Measurements from ENCODE around the gene CD109.

The CD109 gene

DNA sequence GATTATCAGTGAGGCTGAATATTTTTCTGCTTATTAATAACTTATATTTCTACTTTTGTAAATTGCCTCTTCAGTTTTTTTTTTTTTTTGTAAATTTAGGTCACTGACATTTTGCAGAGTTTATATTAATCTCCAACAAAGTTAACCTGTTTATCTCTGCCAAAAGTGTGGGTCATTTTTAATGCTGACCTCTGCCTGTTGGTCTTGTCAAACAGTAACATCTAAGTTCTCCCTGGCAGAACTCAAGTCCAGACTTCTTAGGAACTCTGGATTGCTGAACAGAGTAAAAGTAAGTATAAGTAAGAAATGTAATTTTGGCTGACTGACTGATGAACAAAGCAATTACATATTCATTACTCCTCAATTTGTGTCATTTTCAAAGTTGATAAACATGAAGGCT, 83.9 kb downstream of the CD109 start:
- TF ChIP-seq POLR2AphosphoS5 (IDR thresholded peaks at IDR 0.05; ENCODE audit: borderline replicate concordance, low read depth, low read length), result no peak
- no peak for TF ChIP-seq FOXP2 (optimal IDR thresholded peaks at IDR 0.05; ENCODE audit: control extremely low read depth, extremely low read length, insufficient read depth)
- no peak for TF ChIP-seq EZH2 (IDR thresholded peaks at IDR 0.05)
- Histone ChIP-seq H3K9me3 (ENCODE audit: low read depth, low read length) (no peaks in the 10 kb centered on the region), H3K27ac (no peak overlapping the region), H3K36me3 (ENCODE audit: insufficient read depth, low read length) (no peaks in the 10 kb centered on the region), H3K4me3 (no peak overlapping the region), H3K9ac (ENCODE audit: insufficient read length) (no peak overlapping the region)
- DNase-seq (ENCODE audit: low read depth, low spot score), result no peak

- no peak for DNase-seq (ENCODE audit: low read depth, low spot score)
- no peak overlapping the region for H3K4me3 ChIP-seq
- no peaks in the 10 kb centered on the region for H3K9me3 ChIP-seq (ENCODE audit: low read depth, low read length)
- no peak overlapping the region for H3K9ac ChIP-seq (ENCODE audit: insufficient read length)
- no peaks in the 10 kb centered on the region for H3K36me3 ChIP-seq (ENCODE audit: insufficient read depth, low read length)
- H3K27ac ChIP-seq, result no peak overlapping the region
- TF ChIP-seq EZH2 (IDR thresholded peaks at IDR 0.05) (no peak), FOXP2 (optimal IDR thresholded peaks at IDR 0.05; ENCODE audit: control extremely low read depth, extremely low read length, insufficient read depth) (no peak), POLR2AphosphoS5 (IDR thresholded peaks at IDR 0.05; ENCODE audit: borderline replicate concordance, low read depth, low read length) (no peak)
These were observed 86.9 kb downstream of the CD109 start for GRCh38 chr6:73782911-73783310.

DNA sequence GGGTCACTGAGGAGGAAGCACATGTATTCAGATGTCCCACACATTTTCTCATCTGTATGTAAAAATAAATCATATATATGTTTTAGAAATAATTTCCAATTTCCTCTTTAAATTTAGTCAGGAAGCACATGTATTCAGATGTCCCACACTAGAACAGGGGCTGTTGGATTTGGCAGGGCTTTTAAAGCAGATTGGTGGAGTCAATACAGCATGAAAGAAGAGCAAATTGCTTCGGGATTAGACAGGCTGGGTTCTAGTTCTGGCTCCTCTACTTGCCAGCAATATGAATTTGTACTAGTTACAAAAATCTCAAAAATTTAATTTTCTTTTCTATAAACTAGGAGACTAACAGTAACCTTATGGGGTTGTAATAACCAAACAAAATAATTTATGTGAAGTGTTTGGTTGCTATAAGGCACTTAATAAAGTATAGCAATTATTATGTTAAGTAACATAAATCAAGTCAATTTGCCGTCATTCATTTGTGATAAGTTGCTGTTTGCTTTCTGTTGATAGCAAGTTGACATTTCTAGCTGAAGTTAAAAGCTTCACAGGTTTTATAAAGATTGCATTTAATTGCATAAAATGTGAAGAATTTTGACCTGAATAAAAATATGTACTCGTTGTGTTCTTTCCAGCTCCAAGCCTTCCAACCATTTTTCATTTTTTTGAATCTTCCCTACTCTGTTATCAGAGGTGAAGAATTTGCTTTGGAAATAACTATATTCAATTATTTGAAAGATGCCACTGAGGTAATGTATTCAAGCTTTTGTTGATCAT, 88.9 kb downstream of the CD109 start:
- Histone ChIP-seq H3K36me3 (ENCODE audit: insufficient read depth, low read length) (no peaks in the 10 kb centered on the region), H3K9me3 (ENCODE audit: low read depth, low read length) (no peaks in the 10 kb centered on the region), H3K27ac (no peak overlapping the region), H3K9ac (ENCODE audit: insufficient read length) (no peak overlapping the region), H3K4me3 (no peak overlapping the region)
- no peak for DNase-seq (ENCODE audit: low read depth, low spot score)
- TF ChIP-seq EZH2 (IDR thresholded peaks at IDR 0.05) (no peak), FOXP2 (optimal IDR thresholded peaks at IDR 0.05; ENCODE audit: control extremely low read depth, extremely low read length, insufficient read depth) (no peak), POLR2AphosphoS5 (IDR thresholded peaks at IDR 0.05; ENCODE audit: borderline replicate concordance, low read depth, low read length) (no peak)

DNA sequence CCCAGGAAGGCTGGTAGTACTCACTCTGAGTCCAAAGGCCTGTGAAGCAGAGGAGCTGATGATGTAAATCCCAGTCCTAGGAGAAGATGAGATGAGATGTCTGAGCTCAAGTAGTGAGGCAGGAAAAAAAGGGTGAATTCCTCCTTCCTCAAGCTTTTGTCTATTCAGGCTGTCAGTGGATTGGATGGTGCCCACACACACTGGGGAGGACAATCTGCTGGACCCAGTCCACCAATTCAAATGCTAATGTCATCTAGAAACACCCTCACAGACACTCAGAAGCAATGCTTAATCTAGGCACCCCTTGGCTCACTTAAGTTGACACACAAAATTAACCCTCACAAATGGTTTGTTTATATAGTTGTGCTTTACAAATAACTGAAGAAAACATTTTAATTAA, 94.6 kb downstream of the CD109 start:
- no peaks in the 10 kb centered on the region for H3K9me3 ChIP-seq (ENCODE audit: low read depth, low read length)
- no peak overlapping the region for H3K4me3 ChIP-seq
- no peak overlapping the region for H3K9ac ChIP-seq (ENCODE audit: insufficient read length)
- no peak for DNase-seq (ENCODE audit: low read depth, low spot score)
- no peak for TF ChIP-seq EZH2 (IDR thresholded peaks at IDR 0.05)
- TF ChIP-seq POLR2AphosphoS5 (IDR thresholded peaks at IDR 0.05; ENCODE audit: borderline replicate concordance, low read depth, low read length), result no peak
- TF ChIP-seq FOXP2 (optimal IDR thresholded peaks at IDR 0.05; ENCODE audit: control extremely low read depth, extremely low read length, insufficient read depth), result no peak
- H3K36me3 ChIP-seq (ENCODE audit: insufficient read depth, low read length), result no peaks in the 10 kb centered on the region
- no peak overlapping the region for H3K27ac ChIP-seq

DNA sequence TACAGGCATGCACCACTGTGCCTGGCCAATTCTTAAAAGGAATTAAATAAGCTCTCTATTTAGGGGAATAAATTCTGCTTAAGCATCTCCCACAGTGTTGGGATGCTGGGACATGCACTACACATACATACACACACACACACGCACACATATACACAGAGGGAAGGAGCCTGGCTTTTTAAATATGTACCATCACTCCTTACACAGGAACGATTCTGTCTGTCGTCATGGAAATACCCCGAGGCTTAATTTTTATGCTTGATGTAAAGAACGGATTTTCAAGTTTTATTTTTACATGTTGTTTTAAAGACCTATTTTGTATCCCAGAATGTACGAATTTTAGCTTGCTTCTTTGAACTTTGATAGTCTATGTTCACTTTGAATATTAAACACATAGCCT, 95.3 kb downstream of the CD109 start:
- Histone ChIP-seq H3K9ac (ENCODE audit: insufficient read length) (no peak overlapping the region), H3K36me3 (ENCODE audit: insufficient read depth, low read length) (no peaks in the 10 kb centered on the region)
- no peak for TF ChIP-seq EZH2 (IDR thresholded peaks at IDR 0.05)
- TF ChIP-seq POLR2AphosphoS5 (IDR thresholded peaks at IDR 0.05; ENCODE audit: borderline replicate concordance, low read depth, low read length), result no peak
- TF ChIP-seq FOXP2 (optimal IDR thresholded peaks at IDR 0.05; ENCODE audit: control extremely low read depth, extremely low read length, insufficient read depth), result no peak

DNA sequence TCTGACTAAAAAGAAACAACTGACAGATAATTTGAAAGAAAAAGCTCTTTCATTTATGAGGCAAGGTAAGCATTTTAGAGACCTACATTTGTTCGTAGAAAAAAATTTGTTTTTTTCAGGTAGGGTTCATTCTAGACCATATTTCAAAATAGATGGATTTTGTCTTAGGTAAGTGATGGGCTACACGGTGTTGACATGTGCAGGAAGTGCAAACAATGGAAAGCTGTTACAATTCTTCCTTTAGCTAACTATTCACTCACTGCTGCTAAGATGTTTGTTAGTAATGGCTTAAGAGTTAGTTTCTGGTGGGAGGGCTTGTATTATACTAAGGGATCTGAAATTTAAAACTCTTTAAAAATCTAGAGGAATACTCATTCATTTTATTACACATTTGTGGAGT, 96.7 kb downstream of the CD109 start:
- H3K4me3 ChIP-seq, result no peak overlapping the region
- no peak overlapping the region for H3K27ac ChIP-seq
- H3K9me3 ChIP-seq (ENCODE audit: low read depth, low read length), result no peaks in the 10 kb centered on the region
- no peak overlapping the region for H3K9ac ChIP-seq (ENCODE audit: insufficient read length)
- TF ChIP-seq EZH2 (IDR thresholded peaks at IDR 0.05), result no peak
- no peak for TF ChIP-seq FOXP2 (optimal IDR thresholded peaks at IDR 0.05; ENCODE audit: control extremely low read depth, extremely low read length, insufficient read depth)
- no peak for TF ChIP-seq POLR2AphosphoS5 (IDR thresholded peaks at IDR 0.05; ENCODE audit: borderline replicate concordance, low read depth, low read length)
- no peaks in the 10 kb centered on the region for H3K36me3 ChIP-seq (ENCODE audit: insufficient read depth, low read length)
- DNase-seq (ENCODE audit: low read depth, low spot score), result no peak

More for the DNA sequence above, 95.3 kb downstream of the CD109 start:
- DNase-seq (ENCODE audit: low read depth, low spot score), result no peak
- H3K9me3 ChIP-seq (ENCODE audit: low read depth, low read length), result no peaks in the 10 kb centered on the region
- H3K27ac ChIP-seq, result no peak overlapping the region
- H3K4me3 ChIP-seq, result no peak overlapping the region

GRCh38 chr6:73796881-73797280, 100.9 kb downstream of the CD109 start:
- no peaks in the 10 kb centered on the region for H3K36me3 ChIP-seq (ENCODE audit: insufficient read depth, low read length)
- no peak overlapping the region for H3K27ac ChIP-seq
- H3K9ac ChIP-seq (ENCODE audit: insufficient read length), result no peak overlapping the region
- TF ChIP-seq POLR2AphosphoS5 (IDR thresholded peaks at IDR 0.05; ENCODE audit: borderline replicate concordance, low read depth, low read length) (no peak), EZH2 (IDR thresholded peaks at IDR 0.05) (no peak), FOXP2 (optimal IDR thresholded peaks at IDR 0.05; ENCODE audit: control extremely low read depth, extremely low read length, insufficient read depth) (no peak)
- no peak overlapping the region for H3K4me3 ChIP-seq
- no peak for DNase-seq (ENCODE audit: low read depth, low spot score)
- H3K9me3 ChIP-seq (ENCODE audit: low read depth, low read length), result no peaks in the 10 kb centered on the region

- Histone ChIP-seq H3K9ac (ENCODE audit: insufficient read length) (no peak overlapping the region), H3K36me3 (ENCODE audit: insufficient read depth, low read length) (no peaks in the 10 kb centered on the region), H3K9me3 (ENCODE audit: low read depth, low read length) (no peaks in the 10 kb centered on the region), H3K27ac (no peak overlapping the region), H3K4me3 (no peak overlapping the region)
- TF ChIP-seq FOXP2 (optimal IDR thresholded peaks at IDR 0.05; ENCODE audit: control extremely low read depth, extremely low read length, insufficient read depth), result no peak
- TF ChIP-seq EZH2 (IDR thresholded peaks at IDR 0.05), result no peak
- TF ChIP-seq POLR2AphosphoS5 (IDR thresholded peaks at IDR 0.05; ENCODE audit: borderline replicate concordance, low read depth, low read length), result no peak
- no peak for DNase-seq (ENCODE audit: low read depth, low spot score)
These were observed 101.9 kb downstream of the CD109 start for GRCh38 chr6:73797861-73798260.

DNA sequence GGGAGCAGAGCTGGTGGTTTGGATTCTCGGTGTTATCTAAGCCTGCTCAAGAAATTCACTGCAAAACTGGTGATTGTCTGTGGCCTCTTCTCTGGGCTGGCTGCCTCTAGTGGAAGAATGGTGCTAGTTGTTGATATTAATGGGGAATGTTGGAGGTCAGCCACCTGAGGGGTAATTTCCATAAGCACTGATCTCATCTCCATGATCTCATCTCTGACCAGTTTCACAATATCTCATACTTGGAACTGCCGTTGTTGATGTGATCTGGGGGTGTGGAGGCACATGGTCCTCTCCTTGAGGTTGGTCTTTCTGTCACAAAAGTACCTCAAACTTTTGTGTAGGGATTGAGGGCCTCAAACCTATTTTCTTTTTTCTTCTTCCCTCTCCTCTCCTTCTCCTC, 102.6 kb downstream of the CD109 start:
- TF ChIP-seq EZH2 (IDR thresholded peaks at IDR 0.05), result no peak
- no peak for TF ChIP-seq POLR2AphosphoS5 (IDR thresholded peaks at IDR 0.05; ENCODE audit: borderline replicate concordance, low read depth, low read length)
- TF ChIP-seq FOXP2 (optimal IDR thresholded peaks at IDR 0.05; ENCODE audit: control extremely low read depth, extremely low read length, insufficient read depth), result no peak
- Histone ChIP-seq H3K9me3 (ENCODE audit: low read depth, low read length) (no peaks in the 10 kb centered on the region), H3K36me3 (ENCODE audit: insufficient read depth, low read length) (no peaks in the 10 kb centered on the region), H3K4me3 (no peak overlapping the region), H3K9ac (ENCODE audit: insufficient read length) (no peak overlapping the region), H3K27ac (no peak overlapping the region)
- DNase-seq (ENCODE audit: low read depth, low spot score), result no peak

Data from SK-N-MC (cell line).